Keratinocyte (primary cell): Measurements from ENCODE around the gene LRRC39. TPM values are rescaled to one million over a fixed set of nuclear protein-coding genes. Genes with fewer than 3 reads are reported as not detected.

Source experiments
- DNase-seq: peaks from one replicate; pipeline ENCODE4 v3.0.0-alpha.2; 2011; ENCODE audit warnings: low read depth, missing footprints, low spot score
- FAIRE-seq: peaks from 2 replicates; lab custom pipeline; 2011; peaks lifted over from hg19 to GRCh38; lab: Jason Lieb, UNC
- H2AFZ ChIP-seq: 2 replicates; pipeline ENCODE4 v1.6.0; 2012; ENCODE audit warnings: low read length, control low read depth, inconsistent platforms; ENCODE audit not compliant: control insufficient read depth
- H3K27ac ChIP-seq: 2 replicates; pipeline ENCODE4 v1.5.1; 2011; ENCODE audit warnings: low read length; ENCODE audit not compliant: control insufficient read depth, insufficient read depth
- H3K27me3 ChIP-seq: 3 replicates; pipeline ENCODE4 v1.6.0; 2011; ENCODE audit warnings: low read length; ENCODE audit not compliant: control insufficient read depth, insufficient read depth; ENCODE audit errors: extremely low read depth
- H3K36me3 ChIP-seq, 2 experiments: 2 replicates in 1 of 2; 3 replicates in 1 of 2; pipeline ENCODE4 v1.5.1; 2011; ENCODE audit warnings: low read length in 2 of 2, mild to moderate bottlenecking in 1 of 2; ENCODE audit not compliant: control insufficient read depth in 2 of 2, insufficient read depth in 2 of 2; ENCODE audit errors: extremely low read depth in 1 of 2
- H3K4me1 ChIP-seq: 3 replicates; pipeline ENCODE4 v1.5.1; 2011; ENCODE audit warnings: low read length; ENCODE audit not compliant: control insufficient read depth, insufficient read depth; ENCODE audit errors: extremely low read depth
- H3K4me2 ChIP-seq: 3 replicates; pipeline ENCODE4 v1.6.0; 2011; ENCODE audit warnings: low read depth, low read length; ENCODE audit not compliant: control insufficient read depth, insufficient read depth; ENCODE audit errors: extremely low read depth
- H3K4me3 ChIP-seq, 3 experiments: fragments of 200-600 bp in 1 of 3; sonication (generic) in 1 of 3; 2 replicates in 2 of 3; 3 replicates in 1 of 3; pipeline ENCODE4 v1.5.1; 2011 to 2016; ENCODE audit warnings: low read length in 3 of 3, mild to moderate bottlenecking in 3 of 3, control low read depth in 2 of 3, inconsistent platforms in 1 of 3, low read depth in 1 of 3, mixed read lengths in 1 of 3, mixed run types in 1 of 3, moderate library complexity in 1 of 3; ENCODE audit not compliant: control insufficient read depth in 2 of 3, insufficient read depth in 2 of 3; ENCODE audit errors: extremely low read depth in 1 of 3
- H3K79me2 ChIP-seq: 2 replicates; pipeline ENCODE4 v1.6.0; 2012; ENCODE audit warnings: low read length; ENCODE audit not compliant: control insufficient read depth, insufficient read depth
- H3K9ac ChIP-seq: 3 replicates; pipeline ENCODE4 v1.6.0; 2011; ENCODE audit warnings: low read length; ENCODE audit not compliant: control insufficient read depth, insufficient read depth; ENCODE audit errors: extremely low read depth
- H3K9me1 ChIP-seq: 3 replicates; pipeline ENCODE4 v1.6.0; 2011; ENCODE audit warnings: low read length; ENCODE audit not compliant: control insufficient read depth, insufficient read depth; ENCODE audit errors: extremely low read depth
- H3K9me3 ChIP-seq: 2 replicates; pipeline ENCODE4 v1.5.1; 2012; ENCODE audit warnings: low read depth, low read length; ENCODE audit not compliant: control insufficient read depth
- H4K20me1 ChIP-seq: 3 replicates; pipeline ENCODE4 v1.6.0; 2011; ENCODE audit warnings: low read length; ENCODE audit not compliant: control insufficient read depth, insufficient read depth; ENCODE audit errors: extremely low read depth
- EZH2 ChIP-seq: IDR thresholded peaks from one replicate; pipeline ENCODE4 v1.6.1; 2012; ENCODE audit warnings: inconsistent platforms, mild to moderate bottlenecking, low read length, moderate library complexity
- dilution Hi-C: fragments of 300-500 bp; cut with MboI; formaldehyde crosslinking; loops from one replicate; pipeline ENCODE4 v1.7.0; 2020; ENCODE audit warnings: low sequenced_read_pairs; ENCODE audit not compliant: extremely low pct_ligation_motif_present
- polyA plus RNA-seq, 5 experiments: library from polyadenylated mRNA; depleted of rRNA in 3 of 5; stranded (reverse) in 3 of 5; stranded (forward) in 1 of 5; unstranded in 1 of 5; fragments of >200 nt; gene quantifications; 1 replicate in 1 of 5; 2 replicates in 3 of 5; 3 replicates in 1 of 5; pipeline versions ENCODE4 v1.2.1 to v1.2.3, GENCODE V29; 2011 to 2012; ENCODE audit warnings: missing spikeins in 2 of 5, low read depth in 1 of 5, low replicate concordance in 1 of 5
- TF ChIP-seq, protein P1 (sequence below), 3 experiments: IDR thresholded peaks in 1 of 3; conservative IDR thresholded peaks in 1 of 3; optimal IDR thresholded peaks in 1 of 3; 2 replicates in 2 of 3; 3 replicates in 1 of 3; pipeline versions ENCODE3 to v1.5.1; 2011; ENCODE audit warnings: low read length in 3 of 3, mild to moderate bottlenecking in 3 of 3, moderate library complexity in 2 of 3, control low read depth in 1 of 3, inconsistent platforms in 1 of 3; ENCODE audit not compliant: insufficient read depth in 2 of 3; ENCODE audit errors: extremely low read depth in 1 of 3

LRRC39 gene
- polyA plus RNA-seq, 1 donor (not counting 4 experiments of a cell fraction or from before 2014, with no cell fraction given): 0.88 TPM

- H3K9me1 ChIP-seq: no peaks in the 10 kb centered on the region
- H2AFZ ChIP-seq: no peak overlapping the region
- dilution Hi-C loops: no loop called here
- H3K9ac ChIP-seq: no peak overlapping the region
- H3K9me3 ChIP-seq: no peaks in the 10 kb centered on the region
- H3K4me3 ChIP-seq: no peak overlapping the region
- no peak overlapping the region for H3K27ac ChIP-seq
- H3K36me3 ChIP-seq: no peaks in the 10 kb centered on the region
- FAIRE-seq (no peak), DNase-seq (no peak)
- H3K27me3 ChIP-seq: no peaks in the 10 kb centered on the region
- H4K20me1 ChIP-seq: no peaks in the 10 kb centered on the region
- TF ChIP-seq, protein P1, sequence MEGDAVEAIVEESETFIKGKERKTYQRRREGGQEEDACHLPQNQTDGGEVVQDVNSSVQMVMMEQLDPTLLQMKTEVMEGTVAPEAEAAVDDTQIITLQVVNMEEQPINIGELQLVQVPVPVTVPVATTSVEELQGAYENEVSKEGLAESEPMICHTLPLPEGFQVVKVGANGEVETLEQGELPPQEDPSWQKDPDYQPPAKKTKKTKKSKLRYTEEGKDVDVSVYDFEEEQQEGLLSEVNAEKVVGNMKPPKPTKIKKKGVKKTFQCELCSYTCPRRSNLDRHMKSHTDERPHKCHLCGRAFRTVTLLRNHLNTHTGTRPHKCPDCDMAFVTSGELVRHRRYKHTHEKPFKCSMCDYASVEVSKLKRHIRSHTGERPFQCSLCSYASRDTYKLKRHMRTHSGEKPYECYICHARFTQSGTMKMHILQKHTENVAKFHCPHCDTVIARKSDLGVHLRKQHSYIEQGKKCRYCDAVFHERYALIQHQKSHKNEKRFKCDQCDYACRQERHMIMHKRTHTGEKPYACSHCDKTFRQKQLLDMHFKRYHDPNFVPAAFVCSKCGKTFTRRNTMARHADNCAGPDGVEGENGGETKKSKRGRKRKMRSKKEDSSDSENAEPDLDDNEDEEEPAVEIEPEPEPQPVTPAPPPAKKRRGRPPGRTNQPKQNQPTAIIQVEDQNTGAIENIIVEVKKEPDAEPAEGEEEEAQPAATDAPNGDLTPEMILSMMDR (optimal IDR thresholded peaks at IDR 0.05 in 1 of 3, IDR thresholded peaks at IDR 0.05 in 1 of 3, conservative IDR thresholded peaks at IDR 0.05 in 1 of 3; ENCODE audit: extremely low read depth in 1 of 3, insufficient read depth in 2 of 3, low read length in 3 of 3): no peak
- no peak for TF ChIP-seq EZH2
- H3K4me2 ChIP-seq: no peak overlapping the region
- H3K79me2 ChIP-seq: no peaks in the 10 kb centered on the region
- no peaks in the 10 kb centered on the region for H3K4me1 ChIP-seq
Measured at GRCh38 chr1:100183370-100183769, 5.3 kb upstream of the LRRC39 start.

DNA sequence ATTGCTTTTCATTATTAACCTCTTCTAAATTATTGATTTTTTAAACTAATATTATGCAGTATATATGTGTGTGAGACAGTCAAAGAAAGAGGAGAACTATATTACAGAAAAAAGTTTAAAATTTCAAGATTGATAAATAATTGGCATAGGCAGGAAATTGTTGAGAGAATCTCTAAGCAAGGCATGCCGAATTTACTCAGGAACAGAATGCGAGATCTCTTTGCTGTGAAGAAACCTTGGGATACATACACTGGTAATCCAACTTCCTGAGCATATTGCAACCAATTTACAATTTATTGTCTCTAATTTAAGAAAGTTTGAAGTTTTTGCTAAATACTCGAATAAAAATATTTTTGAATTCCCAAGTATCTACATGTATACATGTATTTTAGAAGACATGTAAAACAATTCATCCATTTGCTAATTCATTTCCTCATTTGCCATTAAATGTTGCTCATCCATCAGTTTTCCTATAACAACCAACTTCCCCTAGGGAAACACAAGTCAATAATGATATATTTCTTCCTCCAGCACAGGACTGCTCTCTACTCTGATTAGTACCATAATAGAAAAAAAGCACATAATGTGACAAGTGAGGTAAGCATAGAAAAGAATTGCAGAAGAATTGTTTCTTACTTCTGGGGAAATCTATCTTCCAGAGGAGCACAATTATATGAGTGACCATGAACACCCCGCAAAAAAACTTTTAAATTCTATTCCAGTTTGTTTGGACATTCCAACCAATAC is 588 bp downstream of the LRRC39 start:
- TF ChIP-seq EZH2: no peak
- TF ChIP-seq, protein P1 (optimal IDR thresholded peaks at IDR 0.05 in 1 of 3, IDR thresholded peaks at IDR 0.05 in 1 of 3, conservative IDR thresholded peaks at IDR 0.05 in 1 of 3; ENCODE audit: extremely low read depth in 1 of 3, insufficient read depth in 2 of 3, low read length in 3 of 3): no peak

More for the DNA sequence above, 588 bp downstream of the LRRC39 start:
- Histone ChIP-seq H4K20me1 (no peaks in the 10 kb centered on the region), H3K4me3 (no peak overlapping the region), H3K79me2 (no peaks in the 10 kb centered on the region), H3K27me3 (no peaks in the 10 kb centered on the region), H2AFZ (no peak overlapping the region), H3K27ac (no peak overlapping the region), H3K36me3 (no peaks in the 10 kb centered on the region), H3K4me1 (no peaks in the 10 kb centered on the region), H3K9ac (no peak overlapping the region), H3K4me2 (no peak overlapping the region), H3K9me3 (no peaks in the 10 kb centered on the region), H3K9me1 (no peaks in the 10 kb centered on the region)
- DNase-seq (no peak), FAIRE-seq (no peak)
- dilution Hi-C loops: no loop called here
